Hematopoietic multipotent progenitor cell treated with erythropoietin and hydrocortisone succinate and interleukin-3 and kit ligand, for 4 days (in vitro differentiated cells): ENCODE measurements around the gene NAT8L.

Experiments used
- DNase-seq: peaks from one replicate; pipeline ENCODE4 v3.0.0-alpha.2; 2015

The NAT8L gene

GRCh38 chr4:2065106-2065930, 6.2 kb downstream of the NAT8L start:
- DNase-seq: no peak

GRCh38 chr4:2066011-2066551, 7.0 kb downstream of the NAT8L start:
- no peak for DNase-seq

GRCh38 chr4:2066571-2067445, 7.7 kb downstream of the NAT8L start:
- no peak for DNase-seq

- DNase-seq: no peak
Observed at GRCh38 chr4:2067446-2068197, 8.5 kb downstream of the NAT8L start.

GRCh38 chr4:2068198-2068470, 9.0 kb downstream of the NAT8L start:
- DNase-seq: no peak

GRCh38 chr4:2068566-2068965, 9.4 kb downstream of the NAT8L start:
- no peak for DNase-seq

GRCh38 chr4:2069161-2069971, 10.2 kb downstream of the NAT8L start:
- no peak for DNase-seq

GRCh38 chr4:2069986-2070385, 10.9 kb downstream of the NAT8L start:
- no peak for DNase-seq

- DNase-seq: no peak
Observed at GRCh38 chr4:2070421-2071251, 11.5 kb downstream of the NAT8L start.

- no peak for DNase-seq
Observed at GRCh38 chr4:2071252-2071911, 12.3 kb downstream of the NAT8L start.

GRCh38 chr4:2071912-2072867, 13.1 kb downstream of the NAT8L start:
- no peak for DNase-seq

GRCh38 chr4:2072971-2073807, 14.1 kb downstream of the NAT8L start:
- DNase-seq: no peak

- DNase-seq: no peak
Observed at GRCh38 chr4:2073808-2074481, 14.8 kb downstream of the NAT8L start.

- no peak for DNase-seq
Observed at GRCh38 chr4:2074588-2074987, 15.5 kb downstream of the NAT8L start.

GRCh38 chr4:2075171-2075986, 16.3 kb downstream of the NAT8L start:
- DNase-seq: no peak

GRCh38 chr4:2075987-2076907, 17.1 kb downstream of the NAT8L start:
- DNase-seq: no peak
